Naive thymus-derived CD8-positive, alpha-beta T cell (primary cell): Measurements from ENCODE around the gene SPX. TPM values are rescaled to one million over a fixed set of nuclear protein-coding genes. Genes with fewer than 3 reads are reported as not detected.
A peak's percentile ranks its signal among the peaks of the same experiment; 100 is the strongest.

Experiments
- ATAC-seq, 2 donors: fragments of 150-1000 bp; cut with Tn5 transposase in 1 of 2; sonication (Bioruptor Pico), chemical (Tn5 transposase) in 1 of 2; 1 replicate in 1 of 2; 2 replicates in 1 of 2; pipeline ENCODE4 v1.10.0; 2021; ENCODE audit warnings: mild to moderate bottlenecking in 2 of 2, moderate library complexity in 2 of 2
- POLR2A ChIA-PET: fragments of 350-600 bp; sonication (Branson Sonifier 250); formaldehyde crosslinking; loops from one replicate; lab custom pipeline; 2021; ENCODE audit warnings: antibody characterized with exemption; lab: Charles Lee
- DNase-seq, 10 donors: peaks; one replicate each; pipeline versions ENCODE4 v3.0.0 to v3.0.0-alpha.2; 2020 to 2022
- H3K27ac Mint-ChIP-seq, 10 donors: one replicate each; pipeline ENCODE4 v1.8.0; 2020 to 2022; ENCODE audit warnings: mild to moderate bottlenecking in 10 of 10, mixed read lengths in 10 of 10, moderate library complexity in 4 of 10, inconsistent platforms in 1 of 10
- H3K27me3 Mint-ChIP-seq, 5 donors: one replicate each; pipeline ENCODE4 v1.8.0; 2021 to 2022; ENCODE audit warnings: mixed read lengths in 5 of 5
- H3K36me3 Mint-ChIP-seq, 3 donors: one replicate each; pipeline ENCODE4 v1.8.0; 2020 to 2022; ENCODE audit warnings: mixed read lengths in 3 of 3, mild to moderate bottlenecking in 2 of 3, inconsistent platforms in 1 of 3
- H3K4me1 Mint-ChIP-seq, 4 donors: one replicate each; pipeline ENCODE4 v1.8.0; 2021 to 2022; ENCODE audit warnings: mixed read lengths in 4 of 4
- H3K4me3 Mint-ChIP-seq, 10 donors: one replicate each; pipeline ENCODE4 v1.8.0; 2020 to 2022; ENCODE audit warnings: mild to moderate bottlenecking in 10 of 10, mixed read lengths in 10 of 10, moderate library complexity in 6 of 10, inconsistent platforms in 1 of 10
- H3K9me3 Mint-ChIP-seq, 9 donors: one replicate each; pipeline ENCODE4 v1.8.0; 2020 to 2022; ENCODE audit warnings: mixed read lengths in 9 of 9, mild to moderate bottlenecking in 3 of 9, inconsistent platforms in 1 of 9, moderate library complexity in 1 of 9
- polyA plus RNA-seq, 3 donors: library from polyadenylated mRNA; unstranded; fragments of 300-500 nt; fragmentation: Illumina TruSeq; gene quantifications; one replicate each; pipeline ENCODE4 v1.2.3, GENCODE V29; 2021
- total RNA-seq, 8 experiments: library from RNA in 2 of 8; stranded (reverse) in 2 of 8; gene quantifications; one replicate each; pipeline ENCODE4 v1.2.3 and lab custom pipeline; 2021 to 2026

The SPX gene
- total and polyA plus RNA-seq, 5 experiments from 2014 or later, result 0.20 to 0.36 (median 0.21) TPM; not detected in 1

DNA sequence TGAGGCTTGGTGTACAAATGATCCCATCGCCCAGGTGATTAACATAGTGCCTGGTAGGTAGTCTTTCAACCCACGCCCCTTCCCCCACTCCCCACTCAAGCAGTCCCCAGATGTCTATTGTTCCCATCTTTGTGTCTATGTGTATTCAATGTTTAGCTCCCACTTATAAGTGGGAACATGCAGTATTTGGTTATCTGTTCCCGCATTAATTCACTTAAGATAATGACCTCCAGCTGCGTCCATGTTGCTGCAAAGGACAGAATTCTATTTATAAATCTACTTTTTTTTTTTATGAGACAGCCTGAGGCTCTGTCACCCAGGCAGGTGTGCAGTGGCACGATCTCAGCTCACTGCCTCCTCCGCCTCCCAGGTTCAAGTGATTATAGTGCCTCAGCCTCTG, 15.7 kb downstream of the SPX start:
- no peak for ATAC-seq
- no peak for DNase-seq
- Mint-ChIP-seq H3K4me1 (peaks cover 0 to 2% (median 0%) of the 10 kb centered on the region in 4 donors), H3K27me3 (peaks cover 0 to 16% (median 1%) of the 10 kb centered on the region in 5 donors), H3K36me3 (no peaks in the 10 kb centered on the region), H3K9me3 (no peaks in the 10 kb centered on the region), H3K4me3 (no peak overlapping the region), H3K27ac (no peak overlapping the region)
- POLR2A ChIA-PET, result no interaction called here

DNA sequence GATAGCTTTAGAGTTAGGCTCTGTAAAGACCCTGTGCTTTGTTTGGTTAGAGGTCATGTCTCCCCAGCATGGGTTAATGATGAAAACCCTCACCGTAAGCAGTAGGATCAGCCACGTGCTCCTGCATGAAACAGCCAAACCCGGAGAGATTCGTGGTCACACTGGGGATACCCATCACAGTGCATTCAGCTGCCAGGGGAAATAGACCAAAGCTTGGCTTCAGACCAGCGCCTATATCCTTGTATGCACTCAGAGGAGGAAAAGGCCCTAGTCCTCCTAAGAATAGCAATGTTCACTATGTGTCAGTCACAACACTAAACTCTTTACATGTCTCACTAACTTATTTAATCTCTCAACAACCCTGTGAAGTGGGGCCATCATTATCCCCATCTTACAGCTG, 16.3 kb downstream of the SPX start:
- no peak overlapping the region for H3K4me3 Mint-ChIP-seq
- no peaks in the 10 kb centered on the region for H3K36me3 Mint-ChIP-seq
- no peak overlapping the region for H3K27ac Mint-ChIP-seq
- peaks cover 0 to 2% (median 0%) of the 10 kb centered on the region in 4 donors for H3K4me1 Mint-ChIP-seq
- POLR2A ChIA-PET, result no interaction called here
- peaks cover 0 to 16% (median 1%) of the 10 kb centered on the region in 5 donors for H3K27me3 Mint-ChIP-seq
- ATAC-seq, result no peak
- DNase-seq, result no peak
- no peaks in the 10 kb centered on the region for H3K9me3 Mint-ChIP-seq

DNA sequence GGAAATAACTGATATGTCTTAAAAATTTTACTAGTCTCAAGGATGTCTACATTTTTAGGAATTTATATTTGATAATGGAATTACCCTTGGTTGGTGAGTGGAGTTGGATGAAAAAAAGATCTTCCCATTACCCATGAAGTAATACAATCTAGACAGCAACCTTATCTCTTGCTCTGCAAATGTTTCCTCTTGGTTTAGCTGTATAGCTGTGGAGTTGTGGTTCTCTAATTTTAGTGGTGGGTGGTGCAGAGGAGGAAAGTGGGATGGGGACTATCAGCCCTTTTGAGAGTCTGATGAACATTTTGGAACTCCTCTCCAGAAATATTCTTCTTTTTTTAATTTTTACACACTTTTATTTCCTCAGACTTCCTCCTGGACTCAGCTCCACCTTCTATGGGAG, 17.1 kb downstream of the SPX start:
- Mint-ChIP-seq H3K4me3 (no peak overlapping the region), H3K4me1 (peaks cover 0 to 2% (median 0%) of the 10 kb centered on the region in 4 donors), H3K27me3 (peaks cover 0 to 16% (median 1%) of the 10 kb centered on the region in 5 donors), H3K9me3 (no peaks in the 10 kb centered on the region), H3K27ac (peak overlapping the region in 2 of 10 donors; percentile 5 to 22), H3K36me3 (no peaks in the 10 kb centered on the region)
- no peak for DNase-seq
- no peak for ATAC-seq
- POLR2A ChIA-PET, result no interaction called here

DNA sequence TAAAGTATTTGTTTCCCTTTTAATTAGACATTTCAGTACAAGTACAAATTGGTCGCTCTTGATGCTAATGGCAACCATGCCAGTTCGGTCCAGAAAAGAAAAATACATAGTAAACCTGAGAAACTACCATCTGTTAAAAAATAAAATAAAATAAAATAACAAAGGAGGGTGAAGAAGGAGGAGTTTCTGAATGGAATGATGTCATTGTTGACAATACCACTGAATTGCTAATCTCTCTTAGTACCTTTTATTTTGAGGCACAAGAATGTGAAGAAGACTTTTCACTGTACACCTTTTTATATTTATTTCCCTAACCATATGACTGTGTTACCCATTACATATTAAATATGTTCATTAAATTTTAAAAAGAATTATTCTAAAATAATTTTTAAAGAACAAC, 19.5 kb downstream of the SPX start:
- Mint-ChIP-seq H3K36me3 (no peaks in the 10 kb centered on the region), H3K4me1 (peaks cover 0 to 2% (median 0%) of the 10 kb centered on the region in 4 donors), H3K27ac (no peak overlapping the region), H3K9me3 (no peaks in the 10 kb centered on the region), H3K27me3 (peaks cover 0 to 16% (median 1%) of the 10 kb centered on the region in 5 donors), H3K4me3 (no peak overlapping the region)
- ATAC-seq (no peak), DNase-seq (no peak)
- POLR2A ChIA-PET, result no interaction called here

DNA sequence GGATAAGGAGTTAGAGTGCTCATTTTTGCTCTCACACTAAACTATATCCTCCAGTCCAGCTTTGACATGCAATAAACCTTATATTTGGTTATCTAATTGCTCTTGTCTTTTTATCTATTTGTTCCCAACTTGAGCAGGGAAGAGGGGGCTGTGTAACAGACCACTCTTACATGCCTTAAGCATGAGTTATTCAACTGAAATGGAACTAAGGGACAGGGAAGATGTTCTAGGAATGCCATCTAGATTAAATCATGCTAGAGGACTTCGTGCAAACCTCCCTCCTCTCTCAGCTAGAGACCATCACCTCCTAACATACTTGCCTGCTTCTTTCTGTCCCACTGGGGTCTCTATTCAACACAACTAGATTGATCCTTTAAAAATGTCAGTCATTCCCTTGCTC, 20.6 kb downstream of the SPX start:
- POLR2A ChIA-PET, result no interaction called here
- Mint-ChIP-seq H3K9me3 (no peaks in the 10 kb centered on the region), H3K4me3 (no peak overlapping the region), H3K27me3 (peaks cover 0 to 16% (median 1%) of the 10 kb centered on the region in 5 donors), H3K4me1 (peaks cover 0 to 2% (median 0%) of the 10 kb centered on the region in 4 donors), H3K27ac (no peak overlapping the region), H3K36me3 (no peaks in the 10 kb centered on the region)
- DNase-seq (no peak), ATAC-seq (no peak)

DNA sequence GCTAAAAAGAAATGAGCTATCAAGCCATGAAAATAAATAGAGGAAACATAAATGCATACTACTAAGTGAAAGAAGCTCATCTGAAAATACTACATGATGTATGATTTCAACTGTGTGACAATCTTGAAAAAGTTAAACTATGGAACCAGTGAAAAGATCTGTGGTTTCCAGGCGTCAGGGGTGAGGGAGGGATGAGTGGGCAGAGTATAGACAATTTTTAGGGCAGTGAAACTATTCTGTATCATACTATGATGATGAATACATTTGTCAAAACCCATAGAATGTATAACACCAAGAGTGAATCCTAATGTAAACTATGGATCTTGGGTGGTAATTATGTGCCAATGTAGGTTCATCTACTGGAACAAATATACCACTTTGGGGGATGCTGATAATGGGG, 21.3 kb downstream of the SPX start:
- Mint-ChIP-seq H3K27me3 (peaks cover 0 to 16% (median 0%) of the 10 kb centered on the region in 5 donors), H3K36me3 (no peaks in the 10 kb centered on the region), H3K4me1 (peaks cover 0 to 2% (median 0%) of the 10 kb centered on the region in 4 donors), H3K9me3 (no peaks in the 10 kb centered on the region), H3K27ac (no peak overlapping the region), H3K4me3 (no peak overlapping the region)
- no peak for ATAC-seq
- POLR2A ChIA-PET, result no interaction called here
- DNase-seq, result no peak

DNA sequence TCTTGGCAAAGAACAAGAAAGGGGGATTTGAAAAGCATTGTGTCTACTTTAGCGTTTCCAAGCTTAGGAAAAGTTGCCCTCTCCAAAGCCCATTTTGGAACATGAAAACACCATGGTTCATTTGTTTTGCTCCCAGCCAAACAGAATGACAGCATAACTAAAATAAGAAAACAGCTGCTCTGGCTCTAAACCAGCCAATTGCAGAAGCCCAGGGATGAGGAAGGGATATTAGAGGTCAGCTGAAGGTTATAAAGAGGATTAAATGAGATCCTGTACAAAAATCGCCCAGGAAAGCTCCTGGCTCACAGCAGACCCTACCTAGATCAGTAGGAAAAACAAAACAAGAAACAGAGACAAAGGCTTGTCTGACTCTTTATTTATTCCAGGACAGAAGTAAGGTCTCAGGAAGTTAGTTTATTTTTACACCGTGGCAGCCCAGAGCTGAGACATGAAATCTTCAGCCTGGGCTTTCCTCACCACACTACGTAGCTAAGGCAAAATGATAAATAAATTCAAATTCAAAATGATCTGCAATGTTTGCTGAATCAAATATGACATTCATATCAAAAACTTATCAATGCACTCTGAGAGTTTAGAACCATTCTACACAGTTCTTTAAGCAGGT, 25.9 kb downstream of the SPX start:
- H3K36me3 Mint-ChIP-seq, result peaks cover 0 to 4% (median 3%) of the 10 kb centered on the region in 3 donors
- no peak overlapping the region for H3K27ac Mint-ChIP-seq
- H3K9me3 Mint-ChIP-seq, result peaks cover 0 to 4% (median 0%) of the 10 kb centered on the region in 9 donors
- no peaks in the 10 kb centered on the region for H3K27me3 Mint-ChIP-seq
- no peak for DNase-seq
- POLR2A ChIA-PET, result interaction anchor here (0.6 kb wide), 1 partner anchor 15 kb away, joined by 3 read pairs; no protein-coding TSS in a partner anchor
- ATAC-seq, result no peak
- no peaks in the 10 kb centered on the region for H3K4me1 Mint-ChIP-seq
- H3K4me3 Mint-ChIP-seq, result no peak overlapping the region

DNA sequence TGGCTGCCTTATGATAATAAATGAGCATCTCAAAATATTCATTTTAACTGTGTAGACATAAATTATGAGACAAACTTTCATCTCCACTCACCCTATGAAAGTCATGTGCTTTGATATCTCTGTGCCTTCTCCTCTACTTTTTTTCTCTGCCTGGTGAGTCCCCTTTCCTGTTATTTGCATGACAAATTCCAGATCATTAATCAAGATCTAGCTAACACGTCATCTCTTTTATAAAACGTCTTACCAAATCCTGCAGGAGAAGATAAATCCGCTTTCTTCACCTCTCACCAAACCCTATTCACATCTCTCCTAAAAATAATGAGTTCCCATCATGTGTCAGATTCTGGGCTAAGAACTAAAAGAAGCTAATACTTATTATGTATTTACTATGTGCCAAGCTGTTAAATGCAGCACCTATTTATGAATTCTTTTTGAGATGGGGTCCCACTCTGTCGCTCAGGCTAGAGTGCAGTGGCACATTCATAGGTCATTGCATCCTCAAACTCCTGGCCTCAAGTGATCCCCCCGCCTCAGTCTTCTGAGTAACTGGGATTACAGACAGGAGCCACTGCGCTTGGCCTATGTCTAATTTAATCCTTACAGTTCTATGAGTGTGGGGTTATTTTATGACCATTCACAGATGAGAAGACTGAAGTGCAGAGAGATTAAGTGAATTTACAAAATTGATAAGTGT, 26.7 kb downstream of the SPX start:
- H3K4me3 Mint-ChIP-seq, result no peak overlapping the region
- H3K9me3 Mint-ChIP-seq, result peaks cover 0 to 4% (median 0%) of the 10 kb centered on the region in 9 donors
- POLR2A ChIA-PET, result interaction anchor here (0.6 kb wide), 1 partner anchor 14 kb away, joined by 3 read pairs; no protein-coding TSS in a partner anchor
- H3K27me3 Mint-ChIP-seq, result no peaks in the 10 kb centered on the region
- ATAC-seq (no peak), DNase-seq (no peak)
- peaks cover 0 to 5% (median 3%) of the 10 kb centered on the region in 3 donors for H3K36me3 Mint-ChIP-seq
- H3K4me1 Mint-ChIP-seq, result no peaks in the 10 kb centered on the region
- H3K27ac Mint-ChIP-seq, result peak overlapping the region in 2 of 10 donors; percentile 7 to 66

DNA sequence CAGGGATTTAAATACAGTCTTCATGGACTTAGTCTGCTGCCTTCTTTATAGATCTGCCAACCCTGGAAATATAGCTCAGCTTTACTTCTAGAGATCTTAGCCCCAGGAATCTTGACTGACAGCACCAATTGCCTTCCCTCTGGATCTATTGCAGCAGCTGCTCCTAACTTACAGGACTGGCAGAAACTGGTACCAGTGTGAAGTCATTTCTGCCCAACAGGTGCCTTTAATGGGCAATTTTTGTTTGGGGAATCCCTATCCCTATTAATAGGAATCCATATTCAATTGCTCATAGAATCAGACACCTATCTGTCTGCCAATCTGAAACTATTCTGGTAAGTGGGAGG, 27.2 kb downstream of the SPX start:
- peaks cover 0 to 5% (median 3%) of the 10 kb centered on the region in 3 donors for H3K36me3 Mint-ChIP-seq
- H3K27ac Mint-ChIP-seq, result peak overlapping the region in 1 of 10 donors; percentile 66
- ATAC-seq (no peak), DNase-seq (no peak)
- POLR2A ChIA-PET, result no interaction called here
- H3K9me3 Mint-ChIP-seq, result peaks cover 0 to 4% (median 0%) of the 10 kb centered on the region in 9 donors
- no peaks in the 10 kb centered on the region for H3K4me1 Mint-ChIP-seq
- no peaks in the 10 kb centered on the region for H3K27me3 Mint-ChIP-seq
- H3K4me3 Mint-ChIP-seq, result no peak overlapping the region

DNA sequence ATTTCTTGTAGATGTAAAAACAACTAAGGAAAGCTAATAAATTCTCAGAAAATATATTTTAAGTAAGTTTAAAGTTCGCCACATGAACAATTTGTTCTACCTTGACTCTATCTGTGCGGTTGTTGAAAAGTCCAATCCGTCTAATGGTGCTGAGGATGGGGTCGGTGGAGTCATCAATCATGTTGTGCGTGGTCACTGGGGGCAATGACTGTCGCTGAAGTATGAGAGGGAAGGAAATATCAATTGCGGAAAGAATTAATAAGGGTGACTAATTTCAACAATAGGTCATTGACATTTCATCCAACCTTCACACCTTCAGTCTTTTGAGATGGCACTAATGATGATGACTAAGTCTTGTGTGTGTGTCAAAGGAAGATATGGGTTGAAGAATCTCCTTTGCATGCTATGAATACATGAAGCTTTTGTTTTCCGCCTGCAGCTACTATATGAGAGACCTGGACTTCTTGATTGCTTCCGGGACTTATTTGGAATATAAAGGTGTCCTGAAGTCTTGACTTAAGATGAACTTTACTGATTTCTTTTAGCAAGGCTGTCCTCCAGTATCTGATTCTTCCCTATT, 32.1 kb downstream of the SPX start:
- POLR2A ChIA-PET, result interaction anchor here (0.6 kb wide), 1 partner anchor 80 kb away, joined by 3 read pairs; no protein-coding TSS in a partner anchor
- H3K4me1 Mint-ChIP-seq, result peaks cover 0 to 2% (median 0%) of the 10 kb centered on the region in 4 donors
- DNase-seq, result no peak
- no peak overlapping the region for H3K27ac Mint-ChIP-seq
- no peak for ATAC-seq
- no peaks in the 10 kb centered on the region for H3K27me3 Mint-ChIP-seq
- H3K4me3 Mint-ChIP-seq, result no peak overlapping the region
- peaks cover 0 to 5% (median 3%) of the 10 kb centered on the region in 3 donors for H3K36me3 Mint-ChIP-seq
- H3K9me3 Mint-ChIP-seq, result peaks cover 0 to 4% (median 0%) of the 10 kb centered on the region in 9 donors

DNA sequence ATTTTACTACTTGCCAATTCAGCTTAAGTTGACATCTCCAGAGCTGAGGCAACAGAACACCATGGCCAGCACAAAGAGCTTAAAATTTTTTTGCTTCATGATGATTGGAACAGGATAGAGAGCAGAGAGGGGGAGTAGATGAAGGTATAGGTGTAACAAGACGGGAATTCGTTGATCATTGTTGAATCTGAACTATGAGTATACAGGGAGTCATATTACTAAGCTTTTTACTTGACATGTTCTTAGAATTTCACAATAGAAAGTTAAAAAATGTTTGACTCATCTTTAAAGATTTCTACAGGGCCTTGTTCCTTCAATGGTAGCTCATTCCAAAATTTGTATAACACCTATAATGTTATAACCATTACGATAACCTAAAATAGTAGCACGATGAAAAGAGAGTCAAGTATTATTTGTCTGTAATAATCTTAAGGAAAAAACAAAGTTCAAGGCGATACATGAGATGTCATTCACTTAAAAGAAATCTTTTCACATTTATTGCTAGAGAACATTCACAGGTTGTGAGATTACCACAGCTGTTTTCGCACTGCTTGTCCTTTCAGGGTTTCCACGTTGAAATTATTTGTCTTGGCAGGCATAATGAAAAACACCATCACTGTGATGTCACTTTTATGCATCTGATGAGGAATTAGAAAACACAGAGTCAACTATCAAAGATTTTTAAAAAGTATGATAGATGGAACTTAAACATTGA, 33.9 kb downstream of the SPX start:
- peaks cover 0 to 5% (median 3%) of the 10 kb centered on the region in 3 donors for H3K36me3 Mint-ChIP-seq
- peaks cover 0 to 2% (median 0%) of the 10 kb centered on the region in 4 donors for H3K4me1 Mint-ChIP-seq
- ATAC-seq, result no peak
- no peak overlapping the region for H3K4me3 Mint-ChIP-seq
- H3K9me3 Mint-ChIP-seq, result no peaks in the 10 kb centered on the region
- POLR2A ChIA-PET, result no interaction called here
- H3K27ac Mint-ChIP-seq, result no peak overlapping the region
- no peaks in the 10 kb centered on the region for H3K27me3 Mint-ChIP-seq
- no peak for DNase-seq

DNA sequence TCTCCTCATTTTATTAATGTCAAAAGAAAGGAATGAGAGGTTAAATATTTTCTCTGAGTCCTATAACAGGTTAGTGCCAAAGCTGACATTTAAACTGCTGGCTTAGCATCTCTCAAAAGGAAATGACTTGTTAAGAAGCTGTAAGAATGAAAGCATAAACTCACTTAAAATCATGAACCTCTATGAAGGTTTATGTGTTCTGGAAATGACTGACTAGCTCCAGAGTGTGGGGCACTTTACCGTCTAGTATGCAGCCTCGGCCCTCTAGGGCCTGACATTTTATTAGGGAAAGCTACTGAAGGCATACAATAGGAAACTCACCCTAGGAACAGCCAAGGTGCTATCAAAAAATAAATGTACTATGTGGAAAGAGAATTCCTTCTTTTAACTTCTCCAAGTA, 35.1 kb downstream of the SPX start:
- DNase-seq, result no peak
- no peaks in the 10 kb centered on the region for H3K9me3 Mint-ChIP-seq
- no peak overlapping the region for H3K27ac Mint-ChIP-seq
- H3K27me3 Mint-ChIP-seq, result no peaks in the 10 kb centered on the region
- peaks cover 0 to 2% (median 0%) of the 10 kb centered on the region in 4 donors for H3K4me1 Mint-ChIP-seq
- no peak for ATAC-seq
- POLR2A ChIA-PET, result no interaction called here
- no peak overlapping the region for H3K4me3 Mint-ChIP-seq
- peaks cover 0 to 5% (median 3%) of the 10 kb centered on the region in 3 donors for H3K36me3 Mint-ChIP-seq
